ENCODE results near the gene SPAG16.

SPAG16 gene

DNA sequence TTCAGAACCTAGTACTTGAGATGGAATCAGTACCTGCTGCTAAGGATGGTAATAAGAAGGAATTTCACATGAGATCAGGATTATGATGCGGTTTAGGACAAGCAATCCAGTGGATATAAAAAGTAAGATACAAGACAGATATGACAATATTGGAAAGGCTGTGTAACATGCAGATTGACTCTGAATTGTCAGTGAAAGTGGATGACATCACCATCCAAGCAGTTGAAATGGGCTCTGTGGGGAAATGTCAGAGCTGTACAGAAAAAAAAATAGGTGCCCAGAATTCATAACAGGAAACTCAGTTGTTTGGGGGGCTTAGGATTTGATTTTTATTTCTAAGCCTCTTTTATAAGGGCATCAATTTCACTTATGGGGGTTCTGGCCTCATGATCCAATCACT is 438.3 kb downstream of the SPAG16 start:
- no peaks in the 10 kb centered on the region for H3K36me3 ChIP-seq (ENCODE audit: insufficient read depth, low read length)
- H3K9me3 ChIP-seq (ENCODE audit: low read length): no peaks in the 10 kb centered on the region
- no peak overlapping the region for H3K27ac ChIP-seq (ENCODE audit: low read depth, low read length)
- H3K9ac ChIP-seq (ENCODE audit: low read length): no peak overlapping the region
- H3K4me1 ChIP-seq (ENCODE audit: insufficient read depth, low read length): no peaks in the 10 kb centered on the region
- no peak overlapping the region for H3K4me3 ChIP-seq (ENCODE audit: low read depth in 1 of 2, low read length in 2 of 2)
- H3K27me3 ChIP-seq (ENCODE audit: control insufficient read depth in 1 of 2, insufficient read depth in 2 of 2, low read length in 2 of 2): no peaks in the 10 kb centered on the region

DNA sequence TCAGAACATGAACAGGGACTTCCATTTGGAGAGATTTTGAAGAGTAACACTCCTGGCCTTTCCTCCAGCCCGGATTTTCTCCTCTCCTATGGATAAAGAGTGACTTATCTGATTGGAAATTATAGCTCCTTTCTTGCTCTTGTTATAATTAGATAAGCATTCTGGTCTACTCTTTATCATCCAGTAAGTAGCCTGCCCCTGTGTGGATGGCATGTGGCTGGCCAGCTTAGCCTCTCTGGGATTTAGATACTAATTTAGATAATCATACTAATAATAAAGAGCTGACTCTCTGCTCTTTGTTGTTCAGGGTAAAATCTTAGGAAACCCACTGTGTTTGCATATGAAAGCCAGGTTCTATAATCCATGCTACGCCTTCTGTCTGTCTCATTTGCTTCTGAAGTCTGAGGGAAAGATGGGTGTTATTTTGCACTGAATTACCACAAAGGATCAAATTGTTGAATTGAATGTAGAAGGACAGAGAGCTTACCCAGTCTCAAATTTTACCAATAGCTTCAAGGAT is 438.8 kb downstream of the SPAG16 start:
- Histone ChIP-seq H3K4me3 (ENCODE audit: low read depth in 1 of 2, low read length in 2 of 2) (no peak overlapping the region), H3K27ac (ENCODE audit: low read depth, low read length) (no peak overlapping the region), H3K9ac (ENCODE audit: low read length) (no peak overlapping the region), H3K27me3 (ENCODE audit: control insufficient read depth in 1 of 2, insufficient read depth in 2 of 2, low read length in 2 of 2) (no peaks in the 10 kb centered on the region), H3K36me3 (ENCODE audit: insufficient read depth, low read length) (no peaks in the 10 kb centered on the region), H3K9me3 (ENCODE audit: low read length) (no peaks in the 10 kb centered on the region), H3K4me1 (ENCODE audit: insufficient read depth, low read length) (no peaks in the 10 kb centered on the region)

DNA sequence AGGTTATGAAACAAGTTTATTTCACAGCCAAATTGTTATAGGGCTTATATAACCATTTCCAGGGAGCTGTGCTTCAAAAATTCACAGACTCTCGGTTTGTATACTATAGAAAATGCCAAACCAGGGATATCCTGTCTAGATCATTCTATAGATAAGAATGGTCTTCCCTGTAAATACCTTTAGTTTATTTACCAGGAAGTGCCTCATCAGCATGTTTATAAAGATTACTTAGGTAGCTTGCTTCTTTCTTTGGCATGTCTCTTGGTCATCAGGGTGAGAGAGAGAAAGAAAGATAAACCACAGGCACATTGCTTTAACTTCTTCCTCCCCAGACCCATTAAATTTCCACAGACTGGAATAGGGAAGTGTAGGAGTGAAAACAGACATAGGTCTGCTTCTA is 439.4 kb downstream of the SPAG16 start:
- H3K9me3 ChIP-seq (ENCODE audit: low read length): no peaks in the 10 kb centered on the region
- no peaks in the 10 kb centered on the region for H3K36me3 ChIP-seq (ENCODE audit: insufficient read depth, low read length)
- no peak overlapping the region for H3K27ac ChIP-seq (ENCODE audit: low read depth, low read length)
- no peaks in the 10 kb centered on the region for H3K4me1 ChIP-seq (ENCODE audit: insufficient read depth, low read length)
- H3K9ac ChIP-seq (ENCODE audit: low read length): no peak overlapping the region
- H3K27me3 ChIP-seq (ENCODE audit: control insufficient read depth in 1 of 2, insufficient read depth in 2 of 2, low read length in 2 of 2): no peaks in the 10 kb centered on the region
- no peak overlapping the region for H3K4me3 ChIP-seq (ENCODE audit: low read depth in 1 of 2, low read length in 2 of 2)

DNA sequence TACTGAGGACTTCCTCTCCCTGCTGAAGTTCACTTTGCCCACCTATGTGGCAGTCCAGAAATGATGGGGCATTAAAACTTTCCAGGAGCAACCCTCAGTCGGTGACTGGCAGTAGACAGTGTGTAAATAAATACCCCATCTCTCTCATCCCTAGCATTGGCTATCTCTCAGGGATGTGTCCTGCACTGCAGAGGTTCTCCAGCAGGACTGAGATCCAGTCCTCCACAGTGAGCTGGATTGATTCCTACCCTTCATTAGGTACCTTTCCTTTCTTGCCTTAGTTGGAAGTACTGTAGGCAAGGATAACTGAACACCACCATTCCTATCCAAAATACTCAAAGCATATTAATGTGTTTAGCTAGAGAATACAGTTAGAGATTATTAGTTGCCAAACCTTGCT is 441.8 kb downstream of the SPAG16 start:
- Histone ChIP-seq H3K9me3 (ENCODE audit: low read length) (no peaks in the 10 kb centered on the region), H3K27me3 (ENCODE audit: control insufficient read depth in 1 of 2, insufficient read depth in 2 of 2, low read length in 2 of 2) (no peaks in the 10 kb centered on the region), H3K36me3 (ENCODE audit: insufficient read depth, low read length) (no peaks in the 10 kb centered on the region), H3K9ac (ENCODE audit: low read length) (no peak overlapping the region), H3K4me3 (ENCODE audit: low read depth in 1 of 2, low read length in 2 of 2) (no peak overlapping the region), H3K27ac (ENCODE audit: low read depth, low read length) (no peak overlapping the region), H3K4me1 (ENCODE audit: insufficient read depth, low read length) (no peaks in the 10 kb centered on the region)

DNA sequence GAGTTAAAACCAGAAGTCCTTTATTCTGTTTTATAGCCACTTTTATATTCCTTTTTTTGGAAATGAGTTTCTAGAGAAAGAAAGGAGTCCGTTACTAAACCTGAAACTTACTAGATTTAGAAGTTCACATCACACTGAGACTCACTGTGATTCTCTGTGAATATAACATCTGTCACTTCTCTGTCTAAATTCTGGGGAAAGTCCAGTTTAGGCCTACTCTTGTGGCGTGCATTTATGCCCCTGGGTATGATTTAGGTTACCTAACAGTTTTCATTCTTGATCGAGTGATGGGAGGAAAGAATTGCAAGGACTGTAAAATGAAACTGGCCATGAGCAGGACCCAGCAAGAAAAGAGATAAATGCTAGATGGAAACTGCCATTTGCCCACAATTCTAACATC is 449.6 kb downstream of the SPAG16 start:
- no peaks in the 10 kb centered on the region for H3K4me1 ChIP-seq (ENCODE audit: insufficient read depth, low read length)
- no peak overlapping the region for H3K27ac ChIP-seq (ENCODE audit: low read depth, low read length)
- H3K36me3 ChIP-seq (ENCODE audit: insufficient read depth, low read length): no peaks in the 10 kb centered on the region
- no peaks in the 10 kb centered on the region for H3K27me3 ChIP-seq (ENCODE audit: control insufficient read depth in 1 of 2, insufficient read depth in 2 of 2, low read length in 2 of 2)
- no peak overlapping the region for H3K4me3 ChIP-seq (ENCODE audit: low read depth in 1 of 2, low read length in 2 of 2)
- no peaks in the 10 kb centered on the region for H3K9me3 ChIP-seq (ENCODE audit: low read length)
- no peak overlapping the region for H3K9ac ChIP-seq (ENCODE audit: low read length)

DNA sequence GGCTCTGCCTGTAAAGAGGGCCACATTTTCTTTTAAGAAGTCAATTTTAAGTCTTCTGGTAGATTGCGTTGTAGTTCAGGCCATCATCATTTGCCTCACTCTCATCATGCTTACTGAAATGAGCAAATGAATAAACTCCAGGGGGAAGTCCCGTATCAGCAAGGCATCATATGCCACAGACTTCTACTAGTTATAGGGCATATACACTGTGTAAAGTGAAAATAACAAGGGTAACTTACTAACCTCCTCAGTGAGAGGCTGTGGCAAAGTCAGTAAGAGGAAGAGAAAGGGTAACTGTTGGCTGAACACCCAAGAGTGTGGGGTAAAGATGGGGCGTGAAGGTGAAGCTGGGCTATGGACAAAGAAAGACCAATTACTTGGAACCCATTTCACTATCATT is 456.2 kb downstream of the SPAG16 start:
- Histone ChIP-seq H3K36me3 (ENCODE audit: insufficient read depth, low read length) (no peaks in the 10 kb centered on the region), H3K9me3 (ENCODE audit: low read length) (no peaks in the 10 kb centered on the region), H3K4me3 (ENCODE audit: low read depth in 1 of 2, low read length in 2 of 2) (no peak overlapping the region), H3K27me3 (ENCODE audit: control insufficient read depth in 1 of 2, insufficient read depth in 2 of 2, low read length in 2 of 2) (no peaks in the 10 kb centered on the region), H3K9ac (ENCODE audit: low read length) (no peak overlapping the region), H3K27ac (ENCODE audit: low read depth, low read length) (no peak overlapping the region), H3K4me1 (ENCODE audit: insufficient read depth, low read length) (no peaks in the 10 kb centered on the region)

DNA sequence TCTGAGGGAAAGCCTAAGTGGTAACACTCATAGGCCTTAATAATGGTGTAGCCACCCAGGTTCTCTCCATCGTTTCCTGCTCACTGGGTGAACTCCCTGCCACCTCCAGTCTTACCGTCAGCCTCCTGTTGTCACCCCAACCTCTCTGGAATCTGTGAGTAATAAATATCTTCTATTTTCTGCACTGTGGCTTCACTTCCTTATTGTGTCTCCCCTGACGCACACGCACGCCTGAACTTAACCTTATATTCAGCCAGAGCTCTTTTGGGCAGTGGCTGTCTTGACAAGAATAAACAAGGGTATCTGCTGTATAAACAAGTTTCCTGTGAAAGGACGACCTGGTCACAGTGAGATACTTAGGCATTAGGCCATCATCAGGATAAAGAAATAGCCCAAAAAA is 467.2 kb downstream of the SPAG16 start:
- Histone ChIP-seq H3K9ac (ENCODE audit: low read length) (no peak overlapping the region), H3K4me1 (ENCODE audit: insufficient read depth, low read length) (no peaks in the 10 kb centered on the region), H3K27me3 (ENCODE audit: control insufficient read depth in 1 of 2, insufficient read depth in 2 of 2, low read length in 2 of 2) (no peaks in the 10 kb centered on the region), H3K36me3 (ENCODE audit: insufficient read depth, low read length) (no peaks in the 10 kb centered on the region), H3K9me3 (ENCODE audit: low read length) (no peaks in the 10 kb centered on the region), H3K4me3 (ENCODE audit: low read depth in 1 of 2, low read length in 2 of 2) (no peak overlapping the region), H3K27ac (ENCODE audit: low read depth, low read length) (no peak overlapping the region)

DNA sequence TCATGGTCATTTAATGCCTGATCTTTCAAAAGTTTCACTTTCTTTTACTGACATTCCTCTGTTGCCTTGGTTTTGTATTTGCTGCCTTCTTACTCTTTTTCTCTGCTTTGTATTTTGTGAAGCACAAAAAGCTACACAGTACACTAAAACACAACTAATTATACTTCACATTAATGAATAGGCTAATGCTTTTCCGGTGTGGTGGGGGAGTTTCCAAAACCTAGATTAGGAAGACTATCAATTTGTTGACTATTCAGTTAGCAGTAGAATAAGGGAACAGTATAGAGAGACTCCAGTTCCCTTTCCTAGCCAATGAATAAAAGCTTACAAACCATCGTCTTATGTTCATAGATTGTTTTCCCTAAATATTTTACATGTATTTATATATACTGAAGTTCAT is 468.3 kb downstream of the SPAG16 start:
- Histone ChIP-seq H3K27me3 (ENCODE audit: control insufficient read depth in 1 of 2, insufficient read depth in 2 of 2, low read length in 2 of 2) (no peaks in the 10 kb centered on the region), H3K4me1 (ENCODE audit: insufficient read depth, low read length) (no peaks in the 10 kb centered on the region), H3K27ac (ENCODE audit: low read depth, low read length) (no peak overlapping the region), H3K9ac (ENCODE audit: low read length) (no peak overlapping the region), H3K9me3 (ENCODE audit: low read length) (no peaks in the 10 kb centered on the region), H3K4me3 (ENCODE audit: low read depth in 1 of 2, low read length in 2 of 2) (no peak overlapping the region), H3K36me3 (ENCODE audit: insufficient read depth, low read length) (no peaks in the 10 kb centered on the region)

DNA sequence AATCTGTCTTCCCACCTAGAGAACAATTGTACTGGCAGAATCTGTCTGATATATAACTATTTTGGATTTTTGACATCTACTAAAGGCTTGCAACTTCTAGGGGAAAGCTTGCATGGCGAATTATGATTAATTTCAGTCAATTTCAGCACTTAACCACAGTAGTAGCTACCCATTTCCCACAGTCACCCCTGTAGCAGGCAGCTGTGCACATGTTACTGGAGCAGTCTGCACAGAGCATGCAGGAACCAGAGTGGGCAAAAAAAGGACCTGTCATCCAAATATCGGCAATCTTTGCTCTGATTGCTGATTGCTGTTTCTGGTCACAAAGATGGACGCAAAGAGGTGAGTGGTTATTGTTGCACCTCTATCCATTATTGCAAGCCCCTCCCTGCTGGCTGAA is 473.3 kb downstream of the SPAG16 start:
- Histone ChIP-seq H3K27ac (ENCODE audit: low read depth, low read length) (no peak overlapping the region), H3K4me1 (ENCODE audit: insufficient read depth, low read length) (no peaks in the 10 kb centered on the region), H3K9me3 (ENCODE audit: low read length) (no peaks in the 10 kb centered on the region), H3K36me3 (ENCODE audit: insufficient read depth, low read length) (no peaks in the 10 kb centered on the region), H3K9ac (ENCODE audit: low read length) (no peak overlapping the region), H3K27me3 (ENCODE audit: control insufficient read depth in 1 of 2, insufficient read depth in 2 of 2, low read length in 2 of 2) (no peaks in the 10 kb centered on the region), H3K4me3 (ENCODE audit: low read depth in 1 of 2, low read length in 2 of 2) (no peak overlapping the region)

DNA sequence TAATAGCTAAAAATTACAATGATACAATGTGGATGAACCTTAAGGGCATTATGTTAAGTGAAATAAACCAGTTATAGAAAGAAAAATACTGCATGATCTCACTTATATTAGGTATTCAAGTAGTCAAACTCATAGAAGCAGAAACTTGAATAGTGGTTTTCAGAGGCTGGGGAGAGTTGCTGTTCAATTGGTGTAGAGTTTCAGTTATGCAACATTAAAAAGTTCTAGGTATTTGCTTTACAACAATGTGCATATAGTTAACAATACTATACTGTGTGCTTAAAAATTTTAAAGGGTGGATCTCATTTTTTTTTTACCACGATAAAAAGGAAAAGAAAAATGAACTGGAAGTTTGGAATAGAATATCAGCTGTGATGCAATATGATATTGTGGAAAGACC is 479.1 kb downstream of the SPAG16 start:
- H3K9ac ChIP-seq (ENCODE audit: low read length): no peak overlapping the region
- no peak overlapping the region for H3K4me3 ChIP-seq (ENCODE audit: low read depth in 1 of 2, low read length in 2 of 2)
- H3K9me3 ChIP-seq (ENCODE audit: low read length): no peaks in the 10 kb centered on the region
- H3K27ac ChIP-seq (ENCODE audit: low read depth, low read length): no peak overlapping the region
- no peaks in the 10 kb centered on the region for H3K36me3 ChIP-seq (ENCODE audit: insufficient read depth, low read length)
- H3K27me3 ChIP-seq (ENCODE audit: control insufficient read depth in 1 of 2, insufficient read depth in 2 of 2, low read length in 2 of 2): no peaks in the 10 kb centered on the region
- no peaks in the 10 kb centered on the region for H3K4me1 ChIP-seq (ENCODE audit: insufficient read depth, low read length)

DNA sequence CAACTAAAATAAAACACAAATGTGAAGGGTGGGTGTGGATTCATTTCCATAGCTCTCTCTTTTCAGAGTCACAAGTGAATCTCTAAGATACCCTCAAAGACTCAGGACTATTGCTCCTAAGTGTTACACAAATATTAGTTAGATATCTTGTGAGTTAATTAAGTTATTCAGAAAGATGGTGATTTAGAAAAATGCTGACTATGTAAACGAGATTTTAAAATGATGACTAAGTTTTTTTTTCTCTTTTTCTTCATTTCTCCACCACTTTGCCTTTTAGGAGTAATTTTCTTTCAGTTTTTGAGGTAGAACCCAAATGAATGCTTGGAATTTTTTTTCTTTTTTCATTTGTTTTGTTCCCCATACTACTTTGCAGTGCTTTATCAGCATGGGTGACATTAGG is 479.7 kb downstream of the SPAG16 start:
- Histone ChIP-seq H3K27me3 (ENCODE audit: control insufficient read depth in 1 of 2, insufficient read depth in 2 of 2, low read length in 2 of 2) (no peaks in the 10 kb centered on the region), H3K4me3 (ENCODE audit: low read depth in 1 of 2, low read length in 2 of 2) (no peak overlapping the region), H3K36me3 (ENCODE audit: insufficient read depth, low read length) (no peaks in the 10 kb centered on the region), H3K9me3 (ENCODE audit: low read length) (no peaks in the 10 kb centered on the region), H3K4me1 (ENCODE audit: insufficient read depth, low read length) (no peaks in the 10 kb centered on the region), H3K27ac (ENCODE audit: low read depth, low read length) (no peak overlapping the region), H3K9ac (ENCODE audit: low read length) (no peak overlapping the region)

DNA sequence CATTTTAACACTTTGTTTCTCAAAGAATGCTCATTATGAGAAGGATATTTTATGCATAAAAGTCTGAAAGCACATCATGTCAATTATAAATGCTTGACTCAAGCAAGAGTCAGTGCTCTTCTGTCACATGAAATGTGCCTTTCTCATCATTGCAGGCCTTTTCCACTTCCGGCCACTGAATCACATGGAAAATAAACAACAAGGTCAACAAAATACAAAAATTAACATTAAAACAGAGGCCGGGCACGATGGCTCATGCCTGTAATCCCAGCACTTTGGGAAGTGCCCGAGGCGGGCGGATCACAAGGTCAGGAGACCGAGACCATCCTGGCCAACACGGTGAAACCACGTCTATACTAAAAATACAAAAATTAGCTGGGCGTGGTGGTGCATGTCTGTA is 480.6 kb downstream of the SPAG16 start:
- no peak overlapping the region for H3K27ac ChIP-seq (ENCODE audit: low read depth, low read length)
- H3K36me3 ChIP-seq (ENCODE audit: insufficient read depth, low read length): no peaks in the 10 kb centered on the region
- H3K9me3 ChIP-seq (ENCODE audit: low read length): no peaks in the 10 kb centered on the region
- H3K9ac ChIP-seq (ENCODE audit: low read length): no peak overlapping the region
- no peaks in the 10 kb centered on the region for H3K27me3 ChIP-seq (ENCODE audit: control insufficient read depth in 1 of 2, insufficient read depth in 2 of 2, low read length in 2 of 2)
- no peak overlapping the region for H3K4me3 ChIP-seq (ENCODE audit: low read depth in 1 of 2, low read length in 2 of 2)
- no peaks in the 10 kb centered on the region for H3K4me1 ChIP-seq (ENCODE audit: insufficient read depth, low read length)

Measured in muscle layer of colon (tissue), 2 donors.